A549 (cell line): ENCODE data around the gene SPIRE2. TPM values are rescaled to one million over a fixed set of nuclear protein-coding genes. Genes with fewer than 3 reads are reported as not detected.

ENCODE experiments used
- ATAC-seq, 2 experiments: fragments of 200-7000 bp in 1 of 2; fragments of >200 bp in 1 of 2; cut with Nextera tagmentation in 1 of 2; cut with Tn5 transposase in 1 of 2; 3 replicates each; pipeline versions ENCODE4 v1.8.0 to v1.9.1; 2018 to 2020; ENCODE audit warnings: mild to moderate bottlenecking in 1 of 2, moderate library complexity in 1 of 2
- CTCF ChIA-PET: fragments of 300-600 bp; sonication (Branson Sonifier 250); formaldehyde crosslinking; extraction: SDS; loops from one replicate; lab custom pipeline; 2021; ENCODE audit warnings: antibody characterized with exemption, inconsistent platforms; lab: Yijun Ruan, JAX
- POLR2A ChIA-PET: fragments of 350-600 bp; formaldehyde crosslinking; extraction: SDS; loops from one replicate; lab custom pipeline; 2021; ENCODE audit warnings: antibody characterized with exemption, inconsistent platforms; lab: Yijun Ruan, JAX
- DNase-seq, 2 experiments: peaks; one replicate each; pipeline versions ENCODE4 v3.0.0 to v3.0.0-alpha.2; 2011 to 2016; ENCODE audit warnings: low read depth in 1 of 2, low spot score in 1 of 2
- FAIRE-seq: peaks from 2 replicates; lab custom pipeline; 2011; peaks lifted over from hg19 to GRCh38; lab: Jason Lieb, UNC
- H3K27ac ChIP-seq, 2 experiments: fragments of >200 bp; sonication (Bioruptor Twin); formaldehyde crosslinking; 3 replicates each; pipeline ENCODE4 v1.5.1; 2016 to 2017
- H3K4me1 ChIP-seq: fragments of >200 bp; sonication (Bioruptor Twin); formaldehyde crosslinking; 3 replicates; pipeline ENCODE4 v1.6.1; 2016
- H3K4me2 ChIP-seq: fragments of >200 bp; sonication (Bioruptor Twin); formaldehyde crosslinking; 3 replicates; pipeline ENCODE4 v1.6.1; 2016
- H3K4me3 ChIP-seq: fragments of >200 bp; sonication (Bioruptor Twin); formaldehyde crosslinking; 3 replicates; pipeline ENCODE4 v1.5.1; 2016
- H3K9me3 ChIP-seq: fragments of >200 bp; sonication (Bioruptor Twin); formaldehyde crosslinking; 3 replicates; pipeline ENCODE4 v1.6.1; 2016
- CBX2 ChIP-seq: fragments of 200-600 bp; sonication (generic); IDR thresholded peaks from 2 replicates; pipeline ENCODE4 v1.6.1; 2016; ENCODE audit warnings: low read depth, mild to moderate bottlenecking, borderline replicate concordance
- CBX8 ChIP-seq: fragments of 200-600 bp; sonication (generic); IDR thresholded peaks from 2 replicates; pipeline ENCODE4 v1.6.1; 2016
- ESRRA ChIP-seq: fragments of 150-350 bp; IDR thresholded peaks from 2 replicates; pipeline ENCODE4 v1.6.1; 2014; ENCODE audit warnings: mild to moderate bottlenecking, low read length, borderline replicate concordance
- FOSB ChIP-seq: fragments of 250-450 bp; sonication (Bioruptor Pico); IDR thresholded peaks from 2 replicates; pipeline ENCODE4 v1.5.0; 2020; ENCODE audit warnings: mild to moderate bottlenecking, moderate library complexity
- FOSL2 ChIP-seq, 2 experiments: fragments of 450-650 bp in 1 of 2; fragments of >200 bp in 1 of 2; sonication (Bioruptor Twin) in 1 of 2; formaldehyde crosslinking; IDR thresholded peaks; 2 replicates each; pipeline versions ENCODE4 v1.5.0 to v1.6.1; 2016 to 2020; ENCODE audit warnings: mild to moderate bottlenecking in 1 of 2, moderate library complexity in 1 of 2
- FOXS1 ChIP-seq: fragments of 250-450 bp; sonication (Bioruptor Pico); IDR thresholded peaks from 2 replicates; pipeline ENCODE4 v1.5.0; 2020; ENCODE audit warnings: mild to moderate bottlenecking, moderate library complexity
- HDAC2 ChIP-seq: fragments of 200-600 bp; sonication (generic); IDR thresholded peaks from 2 replicates; pipeline ENCODE4 v1.6.1; 2016
- HMGXB4 ChIP-seq: fragments of 250-450 bp; sonication (Bioruptor Pico); IDR thresholded peaks from 2 replicates; pipeline ENCODE4 v1.5.0; 2021; ENCODE audit warnings: mild to moderate bottlenecking, moderate library complexity, borderline replicate concordance
- MAFK ChIP-seq: fragments of 450-650 bp; IDR thresholded peaks from 2 replicates; pipeline ENCODE4 v1.6.1; 2014; ENCODE audit not compliant: partially characterized antibody
- MAZ ChIP-seq: fragments of 150-350 bp; IDR thresholded peaks from 2 replicates; pipeline ENCODE4 v1.6.1; 2014; ENCODE audit warnings: antibody characterized with exemption, low read depth, low read length, borderline replicate concordance
- NFE2L2 ChIP-seq: fragments of 150-350 bp; conservative IDR thresholded peaks from 2 replicates; pipeline ENCODE4 v1.6.1; 2014; ENCODE audit warnings: low read length
- NPAS2 ChIP-seq: fragments of 250-450 bp; sonication (Bioruptor Pico); IDR thresholded peaks from 2 replicates; pipeline ENCODE4 v1.8.0; 2022; ENCODE audit warnings: mild to moderate bottlenecking, moderate library complexity, borderline replicate concordance
- NR3C1 ChIP-seq: fragments of >200 bp; sonication (Bioruptor Twin); formaldehyde crosslinking; IDR thresholded peaks from 3 replicates; pipeline ENCODE4 v1.6.1; 2017
- PHF8 ChIP-seq: fragments of 200-600 bp; sonication (generic); IDR thresholded peaks from 2 replicates; pipeline ENCODE4 v1.6.1; 2016; ENCODE audit warnings: low read depth, mild to moderate bottlenecking, antibody characterized with exemption, moderate library complexity, borderline replicate concordance
- POLR2A ChIP-seq: IDR thresholded peaks from 2 replicates; pipeline ENCODE4 v1.6.1; 2012; ENCODE audit warnings: mild to moderate bottlenecking, low read length
- RAD21 ChIP-seq, 2 experiments: fragments of >200 bp in 1 of 2; sonication (Bioruptor Twin) in 1 of 2; formaldehyde crosslinking in 1 of 2; IDR thresholded peaks in 1 of 2; conservative IDR thresholded peaks in 1 of 2; 2 replicates in 1 of 2; 3 replicates in 1 of 2; pipeline ENCODE4 v1.6.1; 2012 to 2018; ENCODE audit warnings: inconsistent platforms in 1 of 2
- RARB ChIP-seq: fragments of 250-450 bp; sonication (Bioruptor Pico); IDR thresholded peaks from 2 replicates; pipeline ENCODE4 v1.8.0; 2021; ENCODE audit warnings: mild to moderate bottlenecking, moderate library complexity
- REST ChIP-seq: fragments of 200-600 bp; sonication (generic); IDR thresholded peaks from 2 replicates; pipeline ENCODE4 v1.6.1; 2016; ENCODE audit warnings: antibody characterized with exemption, mild to moderate bottlenecking, moderate library complexity
- RNF2 ChIP-seq: fragments of 200-600 bp; sonication (generic); IDR thresholded peaks from 2 replicates; pipeline ENCODE4 v1.6.1; 2016; ENCODE audit warnings: low read depth, mild to moderate bottlenecking, antibody characterized with exemption, moderate library complexity, borderline replicate concordance
- ZNF302 ChIP-seq: fragments of 250-450 bp; sonication (Bioruptor Pico); IDR thresholded peaks from 2 replicates; pipeline ENCODE4 v1.9.0; 2021; ENCODE audit warnings: inconsistent platforms, mild to moderate bottlenecking, moderate library complexity
- WGBS: methylation state at CpG from one replicate; pipeline ENCODE4 v1.1.6; 2017; ENCODE audit errors: missing lambda C conversion rate; 5-methylcytosine and 5-hydroxymethylcytosine counted together
- polyA plus RNA-seq, 4 experiments: library from polyadenylated mRNA; depleted of rRNA in 3 of 4; stranded (reverse); fragments of >200 nt; fragmentation: RNase III in 1 of 4; extraction: RNeasy Plus Mini Kit Qiagen cat#74134 plus additional on column Dnase treatment in 1 of 4; gene quantifications; 2 replicates in 3 of 4; 3 replicates in 1 of 4; pipeline ENCODE4 v1.2.3, GENCODE V29; 2011 to 2017
- TF ChIP-seq, protein P1 (sequence below): fragments of 450-650 bp; IDR thresholded peaks from 2 replicates; pipeline ENCODE4 v1.6.1; 2014; ENCODE audit warnings: antibody characterized with exemption
- TF ChIP-seq, protein P2 (sequence below): fragments of 250-450 bp; sonication (Bioruptor Pico); IDR thresholded peaks from 2 replicates; pipeline ENCODE4 v1.5.0; 2020; ENCODE audit warnings: low read depth, mild to moderate bottlenecking, moderate library complexity
- TF ChIP-seq, protein P3 (sequence below): IDR thresholded peaks from 2 replicates; pipeline ENCODE4 v1.6.1; 2012; ENCODE audit warnings: low read depth, borderline replicate concordance

SPIRE2 gene
- polyA plus RNA-seq, 2 of the 4 experiments (the other 2 are of a cell fraction) = 6.0 to 9.9 TPM

- FAIRE-seq (no peak), ATAC-seq (peak in 1 of 2 experiments; percentile 5; a peak in 3 of 6 replicates), DNase-seq (no peak)
- peak overlapping the region in 1 of 2 experiments; percentile 68; a peak in 2 of 6 replicates for H3K27ac ChIP-seq
- no peak overlapping the region for H3K4me3 ChIP-seq
- peaks cover 7% of the 10 kb centered on the region; the same call in 1 of the 3 replicates for H3K9me3 ChIP-seq
- no peak overlapping the region for H3K4me2 ChIP-seq
- POLR2A ChIA-PET = interaction anchor here (0.5 to 1.5 kb wide), 4 partner anchors 12 to 309 kb away, joined by 3 to 19 read pairs (median 4); partner anchors contain the start of genes TCF25 and TUBB3
- no peak for TF ChIP-seq NPAS2 (CRISPR knock-in tag)
- no peak for TF ChIP-seq HDAC2
- no peak for TF ChIP-seq CBX8
- no peak for TF ChIP-seq RNF2
- no peak for TF ChIP-seq RARB (CRISPR knock-in tag)
- no peak for TF ChIP-seq PHF8
- no peak for TF ChIP-seq CBX2
- 93% methylated on average over 26 of the region's 27 CpGs for WGBS
- H3K4me1 ChIP-seq = peaks cover 4% of the 10 kb centered on the region; the same call in 2 of the 3 replicates
- CTCF ChIA-PET = interaction anchor here (0.6 to 7.6 kb wide), 27 partner anchors 10 to 211 kb away, joined by 3 to 109 read pairs (median 5); partner anchors contain the start of genes MC1R, SPATA2L and TUBB3
These were observed 82.6 kb downstream of the SPIRE2 start for GRCh38 chr16:89910717-89911354.

DNA sequence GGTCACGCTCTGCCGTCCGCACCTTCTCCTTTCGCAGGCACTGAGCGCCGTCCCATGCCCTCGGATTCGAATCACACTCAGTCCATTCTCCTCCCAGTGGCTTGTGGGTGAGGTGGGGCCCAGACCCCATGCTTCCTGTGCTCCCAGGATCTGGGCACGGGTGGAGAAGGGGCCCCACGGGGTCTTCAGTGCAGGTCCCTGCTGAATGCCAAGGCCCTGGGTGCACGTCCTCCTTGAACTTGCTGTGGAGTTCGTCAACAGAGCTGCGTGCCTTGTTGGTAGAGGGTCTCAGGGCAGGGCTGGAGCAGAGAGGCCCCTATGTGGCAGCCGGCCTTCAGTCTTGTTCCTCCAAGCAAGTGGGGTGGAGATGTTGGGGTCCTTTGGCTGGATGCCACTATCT is 83.1 kb downstream of the SPIRE2 start:
- TF ChIP-seq ZNF302 (CRISPR knock-in tag) (no peak), ESRRA (no peak), CBX2 (no peak), MAFK (no peak), POLR2A (no peak), RAD21 (conservative IDR thresholded peaks at IDR 0.05 in 1 of 2, IDR thresholded peaks at IDR 0.05 in 1 of 2) (no peak), REST (no peak), FOSL2 (IDR thresholded peaks at IDR 0.05) (no peak), FOSL2 (CRISPR knock-in tag; IDR thresholded peaks at IDR 0.05) (no peak), HMGXB4 (no peak), MAZ (no peak), NPAS2 (CRISPR knock-in tag) (no peak), FOSB (CRISPR knock-in tag) (no peak), NFE2L2 (no peak), FOXS1 (CRISPR knock-in tag) (no peak), NR3C1 (no peak)
- TF ChIP-seq, protein P1, sequence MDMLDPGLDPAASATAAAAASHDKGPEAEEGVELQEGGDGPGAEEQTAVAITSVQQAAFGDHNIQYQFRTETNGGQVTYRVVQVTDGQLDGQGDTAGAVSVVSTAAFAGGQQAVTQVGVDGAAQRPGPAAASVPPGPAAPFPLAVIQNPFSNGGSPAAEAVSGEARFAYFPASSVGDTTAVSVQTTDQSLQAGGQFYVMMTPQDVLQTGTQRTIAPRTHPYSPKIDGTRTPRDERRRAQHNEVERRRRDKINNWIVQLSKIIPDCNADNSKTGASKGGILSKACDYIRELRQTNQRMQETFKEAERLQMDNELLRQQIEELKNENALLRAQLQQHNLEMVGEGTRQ = no peak
- TF ChIP-seq, protein P2, sequence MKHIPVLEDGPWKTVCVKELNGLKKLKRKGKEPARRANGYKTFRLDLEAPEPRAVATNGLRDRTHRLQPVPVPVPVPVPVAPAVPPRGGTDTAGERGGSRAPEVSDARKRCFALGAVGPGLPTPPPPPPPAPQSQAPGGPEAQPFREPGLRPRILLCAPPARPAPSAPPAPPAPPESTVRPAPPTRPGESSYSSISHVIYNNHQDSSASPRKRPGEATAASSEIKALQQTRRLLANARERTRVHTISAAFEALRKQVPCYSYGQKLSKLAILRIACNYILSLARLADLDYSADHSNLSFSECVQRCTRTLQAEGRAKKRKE (CRISPR knock-in tag) = no peak
- TF ChIP-seq, protein P3, sequence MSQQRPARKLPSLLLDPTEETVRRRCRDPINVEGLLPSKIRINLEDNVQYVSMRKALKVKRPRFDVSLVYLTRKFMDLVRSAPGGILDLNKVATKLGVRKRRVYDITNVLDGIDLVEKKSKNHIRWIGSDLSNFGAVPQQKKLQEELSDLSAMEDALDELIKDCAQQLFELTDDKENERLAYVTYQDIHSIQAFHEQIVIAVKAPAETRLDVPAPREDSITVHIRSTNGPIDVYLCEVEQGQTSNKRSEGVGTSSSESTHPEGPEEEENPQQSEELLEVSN = no peak
- DNase-seq (no peak), ATAC-seq (no peak), FAIRE-seq (no peak)
- Histone ChIP-seq H3K27ac (no peak overlapping the region), H3K9me3 (peaks cover 7% of the 10 kb centered on the region; the same call in 1 of the 3 replicates), H3K4me3 (no peak overlapping the region), H3K4me2 (no peak overlapping the region), H3K4me1 (peaks cover 4% of the 10 kb centered on the region; the same call in 2 of the 3 replicates)
- WGBS = 98% methylated on average over 10 of the region's 14 CpGs
- CTCF ChIA-PET = interaction anchor here (0.6 to 7.6 kb wide), 9 partner anchors 11 to 211 kb away, joined by 3 to 109 read pairs (median 10); partner anchors contain the start of genes MC1R, SPATA2L and TUBB3
- POLR2A ChIA-PET = no interaction called here
